SK-N-SH treated with all-trans-retinoic acid at 6 μM for 48 hours (cell line): ENCODE data around the gene KCNJ9.

Experiments used
- ATAC-seq: fragments of 200-7000 bp; cut with Tn5 transposase; 3 replicates; pipeline ENCODE4 v1.9.1; 2020; ENCODE audit warnings: mild to moderate bottlenecking, moderate library complexity
- ARNTL ChIP-seq: fragments of 450-650 bp; formaldehyde crosslinking; IDR thresholded peaks from 2 replicates; pipeline ENCODE4 v1.5.0; 2020; ENCODE audit warnings: low read depth, mild to moderate bottlenecking, moderate library complexity, borderline replicate concordance
- CREB5 ChIP-seq: fragments of 250-450 bp; sonication (Bioruptor Pico); IDR thresholded peaks from 2 replicates; pipeline ENCODE4 v1.5.1; 2020; ENCODE audit warnings: low read depth, mild to moderate bottlenecking, moderate library complexity
- CSDC2 ChIP-seq: fragments of 250-450 bp; sonication (Bioruptor Pico); IDR thresholded peaks from 2 replicates; pipeline ENCODE4 v1.5.0; 2020; ENCODE audit warnings: mild to moderate bottlenecking, moderate library complexity
- CSRNP3 ChIP-seq: fragments of 250-450 bp; sonication (Bioruptor Pico); IDR thresholded peaks from 2 replicates; pipeline ENCODE4 v1.5.1; 2021; ENCODE audit warnings: mild to moderate bottlenecking, moderate library complexity
- ESRRG ChIP-seq: fragments of 250-450 bp; sonication (Bioruptor Pico); IDR thresholded peaks from 2 replicates; pipeline ENCODE4 v1.6.1; 2021; ENCODE audit warnings: mild to moderate bottlenecking
- GLIS3 ChIP-seq: fragments of 250-450 bp; sonication (Bioruptor Pico); IDR thresholded peaks from 2 replicates; pipeline ENCODE4 v1.5.0; 2020; ENCODE audit warnings: mild to moderate bottlenecking, moderate library complexity
- OSR1 ChIP-seq: fragments of 250-450 bp; sonication (Bioruptor Pico); IDR thresholded peaks from 2 replicates; pipeline ENCODE4 v1.8.0; 2022; ENCODE audit warnings: moderate library complexity, mild to moderate bottlenecking, inconsistent platforms
- PATZ1 ChIP-seq: fragments of 250-450 bp; sonication (Bioruptor Pico); IDR thresholded peaks from 2 replicates; pipeline ENCODE4 v1.8.0; 2020; ENCODE audit warnings: mild to moderate bottlenecking, moderate library complexity, borderline replicate concordance
- POU6F1 ChIP-seq: fragments of 250-450 bp; sonication (Bioruptor Pico); IDR thresholded peaks from 2 replicates; pipeline ENCODE4 v1.8.0; 2021; ENCODE audit warnings: low read depth, mild to moderate bottlenecking, moderate library complexity, borderline replicate concordance
- PPARA ChIP-seq: fragments of 250-450 bp; sonication (Bioruptor Pico); IDR thresholded peaks from 2 replicates; pipeline ENCODE4 v1.5.0; 2020; ENCODE audit warnings: mild to moderate bottlenecking, borderline replicate concordance
- RARB ChIP-seq: fragments of 250-450 bp; sonication (Bioruptor Pico); IDR thresholded peaks from 2 replicates; pipeline ENCODE4 v1.8.0; 2021; ENCODE audit warnings: mild to moderate bottlenecking, moderate library complexity
- SNAI2 ChIP-seq: fragments of 250-450 bp; sonication (Bioruptor Pico); IDR thresholded peaks from 2 replicates; pipeline ENCODE4 v1.5.0; 2020; ENCODE audit warnings: mild to moderate bottlenecking, moderate library complexity
- TCF4 ChIP-seq: fragments of 250-450 bp; sonication (Bioruptor Pico); IDR thresholded peaks from 2 replicates; pipeline ENCODE4 v1.8.0; 2021; ENCODE audit warnings: mild to moderate bottlenecking, moderate library complexity, borderline replicate concordance
- TOX ChIP-seq: fragments of 250-450 bp; sonication (Bioruptor Pico); IDR thresholded peaks from 2 replicates; pipeline ENCODE4 v1.8.0; 2021; ENCODE audit warnings: mild to moderate bottlenecking, moderate library complexity, borderline replicate concordance
- ZC3H10 ChIP-seq: fragments of 250-450 bp; sonication (Bioruptor Pico); IDR thresholded peaks from 2 replicates; pipeline ENCODE4 v1.5.1; 2021; ENCODE audit warnings: mild to moderate bottlenecking, moderate library complexity
- ZFP3 ChIP-seq: fragments of 250-450 bp; sonication (Bioruptor Pico); IDR thresholded peaks from 2 replicates; pipeline ENCODE4 v1.5.0; 2020; ENCODE audit warnings: mild to moderate bottlenecking, moderate library complexity
- ZFP30 ChIP-seq: fragments of 450-650 bp; formaldehyde crosslinking; IDR thresholded peaks from 2 replicates; pipeline ENCODE4 v1.5.0; 2022; ENCODE audit warnings: mild to moderate bottlenecking, moderate library complexity
- ZNF565 ChIP-seq: fragments of 450-650 bp; formaldehyde crosslinking; conservative IDR thresholded peaks from 2 replicates; pipeline ENCODE4 v1.5.0; 2020; ENCODE audit warnings: low read depth, mild to moderate bottlenecking, moderate library complexity
- ZNF70 ChIP-seq: fragments of 450-650 bp; formaldehyde crosslinking; IDR thresholded peaks from 2 replicates; pipeline ENCODE4 v1.5.0; 2020; ENCODE audit warnings: mild to moderate bottlenecking, moderate library complexity
- ZNF8 ChIP-seq: fragments of 450-650 bp; formaldehyde crosslinking; IDR thresholded peaks from 2 replicates; pipeline ENCODE4 v1.5.0; 2020; ENCODE audit warnings: mild to moderate bottlenecking, moderate library complexity
- TF ChIP-seq, protein P1 (sequence below): fragments of 250-450 bp; sonication (Bioruptor Pico); IDR thresholded peaks from 2 replicates; pipeline ENCODE4 v1.5.0; 2020; ENCODE audit warnings: mild to moderate bottlenecking, moderate library complexity

KCNJ9 gene

GRCh38 chr1:160136926-160137200, 55.5 kb downstream of the KCNJ9 start:
- TF ChIP-seq RARB: no peak
- TF ChIP-seq ZFP30 (CRISPR knock-in tag): no peak
- TF ChIP-seq OSR1 (CRISPR knock-in tag): no peak
- no peak for TF ChIP-seq CSDC2 (CRISPR knock-in tag)
- TF ChIP-seq CREB5 (CRISPR knock-in tag): no peak
- no peak for TF ChIP-seq ZFP3 (CRISPR knock-in tag)
- no peak; the same call in 2 of the 3 replicates for ATAC-seq

DNA sequence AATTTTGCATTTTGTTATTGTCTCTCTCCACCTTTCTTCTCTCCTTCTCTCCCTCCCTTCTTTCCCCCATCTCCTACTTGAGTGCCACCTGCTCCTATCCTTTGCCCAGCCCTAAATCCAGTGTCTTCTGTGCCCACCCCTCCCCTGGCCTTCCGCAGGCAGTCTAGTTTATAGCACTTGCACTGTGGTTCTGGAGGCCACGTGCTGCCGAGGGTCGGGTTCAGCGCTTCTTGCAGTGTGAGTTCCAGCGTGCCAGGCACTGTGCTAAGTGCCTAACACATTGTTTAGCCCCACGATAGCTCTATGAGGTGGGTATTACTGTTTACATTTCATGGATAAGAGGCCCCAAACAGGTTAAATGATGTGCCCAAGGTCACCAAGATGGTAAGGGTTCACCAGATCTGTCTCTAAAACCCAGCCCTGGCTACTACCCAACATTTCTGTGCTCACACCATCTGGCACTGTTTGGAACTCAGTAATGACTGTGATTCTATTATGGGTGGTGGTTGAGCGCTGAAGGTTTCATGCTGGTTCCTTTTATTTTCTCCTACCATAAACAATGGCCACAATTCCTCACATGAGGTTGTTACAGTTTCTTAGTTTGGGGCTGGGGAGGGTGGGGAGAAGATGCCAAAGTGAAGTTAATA, 56.0 kb downstream of the KCNJ9 start:
- ATAC-seq: no peak
- TF ChIP-seq ZFP3 (CRISPR knock-in tag) (no peak), ESRRG (no peak), ZC3H10 (CRISPR knock-in tag) (no peak), TOX (CRISPR knock-in tag) (no peak), ZNF70 (no peak), ZFP30 (CRISPR knock-in tag) (no peak), SNAI2 (no peak), POU6F1 (no peak), GLIS3 (CRISPR knock-in tag) (no peak), CSDC2 (CRISPR knock-in tag) (no peak), ZNF565 (no peak), TCF4 (CRISPR knock-in tag) (no peak), CSRNP3 (no peak), PATZ1 (CRISPR knock-in tag) (no peak), OSR1 (CRISPR knock-in tag) (no peak)
- TF ChIP-seq, protein P1, sequence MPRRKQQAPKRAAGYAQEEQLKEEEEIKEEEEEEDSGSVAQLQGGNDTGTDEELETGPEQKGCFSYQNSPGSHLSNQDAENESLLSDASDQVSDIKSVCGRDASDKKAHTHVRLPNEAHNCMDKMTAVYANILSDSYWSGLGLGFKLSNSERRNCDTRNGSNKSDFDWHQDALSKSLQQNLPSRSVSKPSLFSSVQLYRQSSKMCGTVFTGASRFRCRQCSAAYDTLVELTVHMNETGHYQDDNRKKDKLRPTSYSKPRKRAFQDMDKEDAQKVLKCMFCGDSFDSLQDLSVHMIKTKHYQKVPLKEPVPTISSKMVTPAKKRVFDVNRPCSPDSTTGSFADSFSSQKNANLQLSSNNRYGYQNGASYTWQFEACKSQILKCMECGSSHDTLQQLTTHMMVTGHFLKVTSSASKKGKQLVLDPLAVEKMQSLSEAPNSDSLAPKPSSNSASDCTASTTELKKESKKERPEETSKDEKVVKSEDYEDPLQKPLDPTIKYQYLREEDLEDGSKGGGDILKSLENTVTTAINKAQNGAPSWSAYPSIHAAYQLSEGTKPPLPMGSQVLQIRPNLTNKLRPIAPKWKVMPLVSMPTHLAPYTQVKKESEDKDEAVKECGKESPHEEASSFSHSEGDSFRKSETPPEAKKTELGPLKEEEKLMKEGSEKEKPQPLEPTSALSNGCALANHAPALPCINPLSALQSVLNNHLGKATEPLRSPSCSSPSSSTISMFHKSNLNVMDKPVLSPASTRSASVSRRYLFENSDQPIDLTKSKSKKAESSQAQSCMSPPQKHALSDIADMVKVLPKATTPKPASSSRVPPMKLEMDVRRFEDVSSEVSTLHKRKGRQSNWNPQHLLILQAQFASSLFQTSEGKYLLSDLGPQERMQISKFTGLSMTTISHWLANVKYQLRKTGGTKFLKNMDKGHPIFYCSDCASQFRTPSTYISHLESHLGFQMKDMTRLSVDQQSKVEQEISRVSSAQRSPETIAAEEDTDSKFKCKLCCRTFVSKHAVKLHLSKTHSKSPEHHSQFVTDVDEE (CRISPR knock-in tag): no peak

DNA sequence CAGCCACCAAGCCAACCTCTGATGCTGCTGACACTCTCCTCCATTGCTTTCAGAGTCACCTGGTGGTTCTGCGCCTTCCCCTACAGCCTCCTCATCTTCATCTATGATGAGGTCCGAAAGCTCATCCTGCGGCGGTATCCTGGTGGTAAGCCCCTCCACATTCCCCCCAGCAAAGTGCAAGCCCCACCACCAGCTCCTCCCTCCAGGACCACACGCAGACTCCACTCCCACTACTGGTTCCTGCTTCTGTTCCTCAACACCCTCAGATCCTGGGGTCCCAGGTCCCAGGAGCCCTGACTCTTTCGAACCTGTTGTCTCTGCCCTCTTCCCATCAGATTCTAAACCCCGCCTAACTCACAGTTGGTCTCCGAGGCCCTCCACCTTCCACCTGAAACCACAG, 58.5 kb downstream of the KCNJ9 start:
- no peak for ATAC-seq
- no peak for TF ChIP-seq SNAI2
- TF ChIP-seq ZNF565: no peak
- no peak for TF ChIP-seq GLIS3 (CRISPR knock-in tag)
- no peak for TF ChIP-seq ZC3H10 (CRISPR knock-in tag)
- no peak for TF ChIP-seq TCF4 (CRISPR knock-in tag)
- TF ChIP-seq ESRRG: no peak
- no peak for TF ChIP-seq PPARA (CRISPR knock-in tag)
- no peak for TF ChIP-seq ZNF8 (CRISPR knock-in tag)
- TF ChIP-seq CREB5 (CRISPR knock-in tag): no peak
- no peak for TF ChIP-seq OSR1 (CRISPR knock-in tag)
- TF ChIP-seq, protein P1 (CRISPR knock-in tag): no peak
- TF ChIP-seq ZNF70: no peak
- no peak for TF ChIP-seq ARNTL
- TF ChIP-seq, all 23 proteins: peak for 0
